CD4-positive, alpha-beta T cell (primary cell): ENCODE results near the gene TTLL13. TPM values are rescaled to one million over a fixed set of nuclear protein-coding genes. Genes with fewer than 3 reads are reported as not detected.
"Not testable (repeated sequence)": the region's sequence is repeated elsewhere in the genome, so short reads cannot be mapped to it uniquely, and the experiment has no call there.

Experiments
- ATAC-seq: fragments of 200-7000 bp; cut with Tn5 transposase; one replicate; pipeline ENCODE4 v1.10.0; 2022; ENCODE audit warnings: mild to moderate bottlenecking; ENCODE audit not compliant: poor library complexity
- CTCF ChIA-PET: fragments of 350-600 bp; sonication (Branson Sonifier 250); formaldehyde crosslinking; loops from one replicate; lab custom pipeline; 2021; ENCODE audit warnings: antibody characterized with exemption, inconsistent platforms; lab: Charles Lee
- POLR2A ChIA-PET: fragments of 350-600 bp; sonication (Branson Sonifier 250); formaldehyde crosslinking; loops from one replicate; lab custom pipeline; 2021; ENCODE audit warnings: antibody characterized with exemption, inconsistent platforms; lab: Charles Lee
- DNase-seq, 14 experiments: peaks; one replicate each; pipeline ENCODE4 v3.0.0-alpha.2; 2013 to 2020; ENCODE audit warnings: mixed read lengths in 2 of 14
- H3K27ac ChIP-seq, 2 donors: one replicate each; pipeline versions ENCODE4 v1.5.1 to v1.7.0; 2013; ENCODE audit warnings: low read length in 2 of 2, low read depth in 1 of 2, mild to moderate bottlenecking in 1 of 2
- H3K27me3 ChIP-seq, 2 experiments: 1 replicate in 1 of 2; 2 replicates in 1 of 2; pipeline versions ENCODE4 v1.6.1 to v1.7.0; 2013; ENCODE audit warnings: low read length in 2 of 2, control low read depth in 1 of 2, mild to moderate bottlenecking in 1 of 2, moderate library complexity in 1 of 2; ENCODE audit not compliant: insufficient read depth in 2 of 2, control insufficient read depth in 1 of 2
- H3K36me3 ChIP-seq: one replicate; pipeline ENCODE4 v1.6.1; 2013; ENCODE audit warnings: low read length, control low read depth; ENCODE audit not compliant: insufficient read depth
- H3K4me1 ChIP-seq: one replicate; pipeline ENCODE4 v1.6.1; 2013; ENCODE audit warnings: low read length, control low read depth; ENCODE audit not compliant: insufficient read depth
- H3K4me3 ChIP-seq: one replicate; pipeline ENCODE4 v1.5.1; 2013; ENCODE audit warnings: mild to moderate bottlenecking, low read length, moderate library complexity
- H3K9me3 ChIP-seq, 2 experiments: 1 replicate in 1 of 2; 2 replicates in 1 of 2; pipeline versions ENCODE4 v1.6.1 to v1.7.0; 2013; ENCODE audit warnings: low read length in 2 of 2, mild to moderate bottlenecking in 2 of 2, control low read depth in 1 of 2, moderate library complexity in 1 of 2; ENCODE audit not compliant: control insufficient read depth in 1 of 2, insufficient read depth in 1 of 2
- H3K27ac Mint-ChIP-seq: one replicate; pipeline ENCODE4 v1.8.0; 2020; ENCODE audit warnings: mixed read lengths
- H3K27me3 Mint-ChIP-seq: one replicate; pipeline ENCODE4 v1.8.0; 2021; ENCODE audit warnings: mixed read lengths
- H3K36me3 Mint-ChIP-seq: one replicate; pipeline ENCODE4 v1.8.0; 2021; ENCODE audit warnings: low read depth, mixed read lengths
- H3K4me1 Mint-ChIP-seq: one replicate; pipeline ENCODE4 v1.8.0; 2021; ENCODE audit warnings: low read depth, mixed read lengths
- H3K4me3 Mint-ChIP-seq: one replicate; pipeline ENCODE4 v1.8.0; 2020; ENCODE audit warnings: mild to moderate bottlenecking, mixed read lengths
- H3K9me3 Mint-ChIP-seq: one replicate; pipeline ENCODE4 v1.8.0; 2020; ENCODE audit warnings: mixed read lengths
- intact Hi-C, 2 experiments: fragments of 100-400 bp; cut with DNase I in 1 of 2; cut with micrococcal nuclease in 1 of 2; formaldehyde crosslinking; loops; one replicate each; pipeline versions ENCODE4 v1.15.1 to v1.9.0; 2023 to 2025; cut with DNase I, micrococcal nuclease
- total RNA-seq, 174 experiments: library from RNA in 2 of 174; stranded (reverse) in 2 of 174; gene quantifications; one replicate each; pipeline ENCODE4 v1.2.3 and lab custom pipeline; 2021 to 2026
- TF ChIP-seq, protein P1 (sequence below): fragments of 200-600 bp; IDR thresholded peaks from one replicate; pipeline ENCODE4 v1.8.0; 2022; ENCODE audit warnings: antibody characterized with exemption, mild to moderate bottlenecking

The TTLL13 gene
- total RNA-seq, 2 experiments from 2014 or later = 0.63 to 1.8 TPM

- no peaks in the 10 kb centered on the region for H3K27me3 ChIP-seq
- no peaks in the 10 kb centered on the region for H3K36me3 Mint-ChIP-seq
- POLR2A ChIA-PET = no interaction called here
- no peak overlapping the region for H3K4me3 Mint-ChIP-seq
- H3K9me3 ChIP-seq = no peaks in the 10 kb centered on the region
- CTCF ChIA-PET = interaction anchor here (1.7 to 2.0 kb wide), 3 partner anchors 10 to 189 kb away, joined by 5 to 22 read pairs (median 7); partner anchors contain the start of gene IDH2
- no peaks in the 10 kb centered on the region for H3K27me3 Mint-ChIP-seq
- no peak overlapping the region for H3K27ac Mint-ChIP-seq
- no peak for ATAC-seq
- intact Hi-C loops = no loop called here
- no peaks in the 10 kb centered on the region for H3K9me3 Mint-ChIP-seq
- H3K4me1 ChIP-seq = peaks cover 13% of the 10 kb centered on the region
- H3K27ac ChIP-seq = no peak overlapping the region
- DNase-seq = peak in 1 of 14 experiments; percentile 47
- H3K4me3 ChIP-seq = no peak overlapping the region
- TF ChIP-seq, protein P1, sequence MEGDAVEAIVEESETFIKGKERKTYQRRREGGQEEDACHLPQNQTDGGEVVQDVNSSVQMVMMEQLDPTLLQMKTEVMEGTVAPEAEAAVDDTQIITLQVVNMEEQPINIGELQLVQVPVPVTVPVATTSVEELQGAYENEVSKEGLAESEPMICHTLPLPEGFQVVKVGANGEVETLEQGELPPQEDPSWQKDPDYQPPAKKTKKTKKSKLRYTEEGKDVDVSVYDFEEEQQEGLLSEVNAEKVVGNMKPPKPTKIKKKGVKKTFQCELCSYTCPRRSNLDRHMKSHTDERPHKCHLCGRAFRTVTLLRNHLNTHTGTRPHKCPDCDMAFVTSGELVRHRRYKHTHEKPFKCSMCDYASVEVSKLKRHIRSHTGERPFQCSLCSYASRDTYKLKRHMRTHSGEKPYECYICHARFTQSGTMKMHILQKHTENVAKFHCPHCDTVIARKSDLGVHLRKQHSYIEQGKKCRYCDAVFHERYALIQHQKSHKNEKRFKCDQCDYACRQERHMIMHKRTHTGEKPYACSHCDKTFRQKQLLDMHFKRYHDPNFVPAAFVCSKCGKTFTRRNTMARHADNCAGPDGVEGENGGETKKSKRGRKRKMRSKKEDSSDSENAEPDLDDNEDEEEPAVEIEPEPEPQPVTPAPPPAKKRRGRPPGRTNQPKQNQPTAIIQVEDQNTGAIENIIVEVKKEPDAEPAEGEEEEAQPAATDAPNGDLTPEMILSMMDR = no peak
- H3K4me1 Mint-ChIP-seq = peaks cover 5% of the 10 kb centered on the region
- H3K36me3 ChIP-seq = no peaks in the 10 kb centered on the region
These were observed 42.5 kb downstream of the TTLL13 start for GRCh38 chr15:90291679-90292356.

DNA sequence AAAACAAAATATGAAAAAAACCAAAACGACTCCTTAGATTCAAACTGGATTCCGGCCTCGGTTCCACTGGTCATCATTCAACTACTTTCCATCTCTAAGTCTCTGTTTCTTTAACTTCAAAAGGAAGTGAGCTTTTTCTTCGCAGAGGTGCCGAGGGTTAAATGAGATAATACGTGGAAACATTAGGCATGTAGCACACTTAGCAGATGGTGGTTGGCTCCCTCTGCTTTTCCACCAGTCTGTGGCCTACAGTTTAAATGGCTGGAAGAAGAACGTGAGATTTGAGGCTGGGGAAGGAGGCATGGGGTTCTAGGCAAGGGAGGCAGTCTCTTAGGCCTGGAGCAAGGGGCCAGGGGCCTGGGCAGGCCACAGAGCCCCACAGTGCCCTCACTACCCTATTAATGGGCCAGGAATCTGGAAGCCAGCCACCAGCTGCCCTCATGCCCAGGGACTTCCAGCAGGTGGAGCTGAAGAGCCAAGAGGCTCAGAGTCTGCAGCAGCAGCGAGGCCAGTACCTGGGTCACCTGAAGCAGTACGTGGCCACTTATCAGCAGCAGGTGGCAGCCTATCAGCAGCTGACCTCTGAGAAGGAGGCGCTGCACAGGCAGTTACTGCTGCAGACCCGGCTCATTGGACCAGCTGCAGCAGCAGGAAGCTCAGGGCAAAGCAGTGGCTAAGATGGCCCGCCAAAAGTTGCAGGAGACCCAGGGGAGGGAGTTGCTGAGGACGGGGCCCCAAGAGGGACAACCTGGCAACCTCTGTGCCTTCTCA is 43.9 kb downstream of the TTLL13 start:
- H3K4me1 ChIP-seq = peaks cover 13% of the 10 kb centered on the region
- H3K27me3 Mint-ChIP-seq, H3K27ac ChIP-seq, H3K9me3 ChIP-seq, H3K27ac Mint-ChIP-seq, H3K4me1 Mint-ChIP-seq, intact Hi-C loops, H3K27me3 ChIP-seq, ATAC-seq, H3K36me3 Mint-ChIP-seq, H3K4me3 ChIP-seq, H3K36me3 ChIP-seq, H3K4me3 Mint-ChIP-seq, H3K9me3 Mint-ChIP-seq: not testable (repeated sequence)
- TF ChIP-seq, protein P1 = peak; percentile 69
- peak; percentile 54 to 82 (median 66) for DNase-seq
- ChIA-PET POLR2A (interaction anchor here (1.0 kb wide), 1 partner anchor 188 kb away, joined by 3 read pairs; no protein-coding TSS in a partner anchor), CTCF (interaction anchor here (0.5 to 2.0 kb wide), 11 partner anchors 8 to 497 kb away, joined by 3 to 22 read pairs (median 3); partner anchors contain the start of genes IDH2 and TTLL13)

- Mint-ChIP-seq H3K27ac (no peak overlapping the region), H3K4me3 (no peak overlapping the region), H3K4me1 (peaks cover 5% of the 10 kb centered on the region), H3K9me3 (no peaks in the 10 kb centered on the region), H3K27me3 (no peaks in the 10 kb centered on the region), H3K36me3 (no peaks in the 10 kb centered on the region)
- no peak for DNase-seq
- H3K9me3 ChIP-seq = no peaks in the 10 kb centered on the region
- POLR2A ChIA-PET = no interaction called here
- peaks cover 13% of the 10 kb centered on the region for H3K4me1 ChIP-seq
- CTCF ChIA-PET = interaction anchor here (0.5 to 2.0 kb wide), 4 partner anchors 8 to 394 kb away, joined by 3 to 22 read pairs (median 5); no protein-coding TSS in a partner anchor
- TF ChIP-seq, protein P1 = no peak
- ATAC-seq = no peak
- intact Hi-C loops = no loop called here
- no peaks in the 10 kb centered on the region for H3K36me3 ChIP-seq
- no peak overlapping the region for H3K27ac ChIP-seq
- no peaks in the 10 kb centered on the region for H3K27me3 ChIP-seq
- H3K4me3 ChIP-seq = no peak overlapping the region
These were observed 44.8 kb downstream of the TTLL13 start for GRCh38 chr15:90294159-90294558.
